Calu3 (cell line): ENCODE measurements around the gene GPX5. TPM values are rescaled to one million over a fixed set of nuclear protein-coding genes. Genes with fewer than 3 reads are reported as not detected.

Experiments used
- BruUV-seq: library from RNA; stranded (reverse); fragments of 400-500 nt; replicated peaks from 2 replicates; lab custom pipeline; 2021; lab: Mats Ljungman, UMichigan
- CTCF ChIA-PET: fragments of 300-600 bp; sonication (Branson Sonifier 250); formaldehyde crosslinking; loops from one replicate; lab custom pipeline; 2022; ENCODE audit warnings: antibody characterized with exemption; lab: Charles Lee
- DNase-seq: peaks from one replicate; pipeline ENCODE4 v3.0.0; 2022
- H3K27ac Mint-ChIP-seq: one replicate; pipeline ENCODE4 v1.8.0; 2022; ENCODE audit warnings: mixed read lengths; ENCODE audit not compliant: unreplicated experiment
- H3K27me3 Mint-ChIP-seq: one replicate; pipeline ENCODE4 v1.8.0; 2022; ENCODE audit warnings: mixed read lengths; ENCODE audit not compliant: unreplicated experiment
- H3K36me3 Mint-ChIP-seq: one replicate; pipeline ENCODE4 v1.8.0; 2022; ENCODE audit warnings: mild to moderate bottlenecking, moderate library complexity, mixed read lengths; ENCODE audit not compliant: insufficient read depth, unreplicated experiment
- H3K4me1 Mint-ChIP-seq: one replicate; pipeline ENCODE4 v1.8.0; 2022; ENCODE audit warnings: mild to moderate bottlenecking, low read depth, mixed read lengths; ENCODE audit not compliant: unreplicated experiment
- H3K4me3 Mint-ChIP-seq: one replicate; pipeline ENCODE4 v1.8.0; 2022; ENCODE audit warnings: mild to moderate bottlenecking, low read depth, moderate library complexity, mixed read lengths; ENCODE audit not compliant: unreplicated experiment
- H3K9me3 Mint-ChIP-seq: one replicate; pipeline ENCODE4 v1.8.0; 2022; ENCODE audit warnings: low read depth, mixed read lengths; ENCODE audit not compliant: unreplicated experiment
- intact Hi-C: fragments of 100-400 bp; cut with micrococcal nuclease; formaldehyde crosslinking; loops from one replicate; pipeline ENCODE4 v1.10.0; 2022; ENCODE audit not compliant: unreplicated experiment
- total RNA-seq: library from RNA; stranded (reverse); gene quantifications from 2 replicates; pipeline ENCODE4 v1.2.3, GENCODE V29; 2022
- TF ChIP-seq, protein P1 (sequence below): fragments of 200-600 bp; IDR thresholded peaks from one replicate; pipeline ENCODE4 v1.8.0; 2022; ENCODE audit warnings: antibody characterized with exemption; ENCODE audit not compliant: unreplicated experiment

GPX5 gene
- total RNA-seq, 1 experiment from 2014 or later, result not detected

DNA sequence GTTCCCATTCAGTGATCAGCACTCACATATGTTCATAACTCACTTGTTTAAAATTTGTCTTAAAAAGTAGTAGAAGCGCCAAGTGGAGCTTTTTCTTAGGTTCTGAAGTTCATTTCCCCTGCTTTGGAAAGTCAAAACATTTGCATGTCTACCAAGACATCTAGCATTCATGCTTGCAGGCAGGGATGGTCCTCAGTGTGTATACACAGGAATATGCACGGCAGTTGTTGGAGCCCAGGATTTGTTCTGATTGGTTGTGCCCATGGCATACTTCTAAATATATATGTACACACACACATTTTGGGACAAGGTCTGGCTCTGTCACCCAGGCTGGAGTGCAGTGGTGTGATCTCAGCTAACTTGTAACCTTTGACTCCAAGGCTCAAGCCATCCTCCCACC lies 7.7 kb upstream of the GPX5 start:
- no peak overlapping the region for H3K27ac Mint-ChIP-seq

DNA sequence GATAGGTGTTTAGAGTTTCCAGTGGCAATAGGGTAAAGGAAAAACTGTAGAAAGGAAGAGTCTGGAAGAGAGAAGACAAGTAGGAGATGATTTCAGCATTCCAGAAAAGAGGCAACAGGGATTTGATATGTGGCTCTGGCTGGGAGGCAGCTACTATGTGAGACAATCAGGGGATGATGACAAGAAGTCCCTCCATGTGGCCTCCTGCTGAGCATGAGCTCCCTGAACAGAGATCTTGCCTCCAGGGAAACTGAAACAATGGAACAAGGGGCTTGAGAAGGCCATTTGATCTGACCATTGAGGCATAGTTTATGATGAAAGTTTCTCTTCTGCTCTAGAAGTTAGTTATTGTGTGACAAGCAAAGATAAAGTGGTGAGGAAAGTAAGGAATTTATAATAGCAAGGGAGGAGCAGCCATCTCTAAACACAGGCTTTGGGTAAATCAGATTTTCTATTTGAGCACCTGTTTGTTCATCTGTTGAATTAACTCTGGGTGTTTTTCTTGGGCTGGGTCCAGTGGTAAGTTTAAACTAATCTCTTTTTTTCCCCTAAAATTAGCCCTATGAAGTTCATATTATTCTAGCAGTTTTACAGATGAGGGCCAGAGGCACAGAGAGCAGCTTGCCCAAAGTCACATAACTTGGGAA lies 3.0 kb upstream of the GPX5 start:
- no peaks in the 10 kb centered on the region for H3K9me3 Mint-ChIP-seq
- CTCF ChIA-PET, result no interaction called here
- H3K4me3 Mint-ChIP-seq, result no peak overlapping the region
- TF ChIP-seq, protein P1, sequence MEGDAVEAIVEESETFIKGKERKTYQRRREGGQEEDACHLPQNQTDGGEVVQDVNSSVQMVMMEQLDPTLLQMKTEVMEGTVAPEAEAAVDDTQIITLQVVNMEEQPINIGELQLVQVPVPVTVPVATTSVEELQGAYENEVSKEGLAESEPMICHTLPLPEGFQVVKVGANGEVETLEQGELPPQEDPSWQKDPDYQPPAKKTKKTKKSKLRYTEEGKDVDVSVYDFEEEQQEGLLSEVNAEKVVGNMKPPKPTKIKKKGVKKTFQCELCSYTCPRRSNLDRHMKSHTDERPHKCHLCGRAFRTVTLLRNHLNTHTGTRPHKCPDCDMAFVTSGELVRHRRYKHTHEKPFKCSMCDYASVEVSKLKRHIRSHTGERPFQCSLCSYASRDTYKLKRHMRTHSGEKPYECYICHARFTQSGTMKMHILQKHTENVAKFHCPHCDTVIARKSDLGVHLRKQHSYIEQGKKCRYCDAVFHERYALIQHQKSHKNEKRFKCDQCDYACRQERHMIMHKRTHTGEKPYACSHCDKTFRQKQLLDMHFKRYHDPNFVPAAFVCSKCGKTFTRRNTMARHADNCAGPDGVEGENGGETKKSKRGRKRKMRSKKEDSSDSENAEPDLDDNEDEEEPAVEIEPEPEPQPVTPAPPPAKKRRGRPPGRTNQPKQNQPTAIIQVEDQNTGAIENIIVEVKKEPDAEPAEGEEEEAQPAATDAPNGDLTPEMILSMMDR, result no peak
- no peak for DNase-seq
- H3K4me1 Mint-ChIP-seq, result no peaks in the 10 kb centered on the region
- no peak overlapping the region for H3K27ac Mint-ChIP-seq
- H3K36me3 Mint-ChIP-seq, result no peaks in the 10 kb centered on the region
- intact Hi-C loops, result no loop called here
- no TSS peak for BruUV-seq
- H3K27me3 Mint-ChIP-seq, result peaks cover 58% of the 10 kb centered on the region

More for the DNA sequence above, 7.7 kb upstream of the GPX5 start:
- no TSS peak for BruUV-seq
- no peak for DNase-seq
- no peak overlapping the region for H3K4me3 Mint-ChIP-seq
- intact Hi-C loops, result no loop called here
- TF ChIP-seq, protein P1, result no peak
- H3K27me3 Mint-ChIP-seq, result peaks cover 71% of the 10 kb centered on the region
- CTCF ChIA-PET, result no interaction called here
- H3K36me3 Mint-ChIP-seq, result no peaks in the 10 kb centered on the region
- no peaks in the 10 kb centered on the region for H3K9me3 Mint-ChIP-seq
- no peaks in the 10 kb centered on the region for H3K4me1 Mint-ChIP-seq

DNA sequence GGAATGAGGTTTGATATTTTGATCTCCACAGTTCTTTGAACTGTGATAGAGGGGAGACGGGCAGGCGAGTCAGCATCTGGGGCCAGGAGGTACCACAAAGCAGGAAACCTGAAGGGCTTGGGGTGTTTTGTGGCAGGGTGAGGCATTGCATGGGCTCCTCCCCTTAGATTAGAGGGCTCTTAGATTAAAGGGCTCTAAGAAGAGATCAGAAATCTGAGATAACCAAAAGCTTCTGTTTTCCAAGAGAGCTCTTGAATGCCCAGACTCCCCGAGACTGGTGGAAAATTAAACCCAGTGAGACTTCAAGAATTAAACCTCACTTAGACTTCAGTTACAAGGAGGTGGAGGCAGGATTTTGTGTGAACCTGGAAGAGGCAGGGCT lies 2.4 kb upstream of the GPX5 start:
- Mint-ChIP-seq H3K9me3 (no peaks in the 10 kb centered on the region), H3K4me3 (no peak overlapping the region), H3K36me3 (no peaks in the 10 kb centered on the region), H3K27ac (no peak overlapping the region), H3K27me3 (peaks cover 63% of the 10 kb centered on the region), H3K4me1 (no peaks in the 10 kb centered on the region)
- BruUV-seq, result no TSS peak
- CTCF ChIA-PET, result no interaction called here
- no peak for DNase-seq
- intact Hi-C loops, result no loop called here
- TF ChIP-seq, protein P1, result no peak

DNA sequence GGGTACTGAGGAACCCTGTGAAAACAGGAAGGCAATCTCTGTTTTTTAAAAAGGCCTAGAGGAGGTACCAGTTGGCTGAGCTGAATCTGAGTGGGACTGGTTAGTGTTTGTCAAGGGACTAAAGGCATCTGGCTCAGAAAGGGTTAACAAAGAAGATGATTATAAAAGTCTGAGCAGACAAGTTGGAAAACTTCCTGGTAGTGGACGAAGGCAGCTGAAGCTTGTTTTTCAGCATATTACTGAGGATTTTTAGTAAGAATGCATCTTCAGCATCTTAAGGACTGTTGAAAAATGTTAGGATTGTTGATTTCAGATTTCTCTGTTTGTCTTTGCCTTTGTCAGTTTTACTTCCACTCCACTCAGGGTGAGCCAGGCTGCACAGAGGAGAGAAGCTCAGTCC lies 5.1 kb downstream of the GPX5 start:
- Mint-ChIP-seq H3K9me3 (no peaks in the 10 kb centered on the region), H3K27me3 (peaks cover 47% of the 10 kb centered on the region), H3K36me3 (no peaks in the 10 kb centered on the region), H3K4me1 (no peaks in the 10 kb centered on the region), H3K27ac (no peak overlapping the region), H3K4me3 (no peak overlapping the region)
- intact Hi-C loops, result no loop called here
- DNase-seq, result no peak
- CTCF ChIA-PET, result interaction anchor here (0.7 kb wide), 3 partner anchors 36 to 1235 kb away, joined by 3 to 7 read pairs (median 4); no protein-coding TSS in a partner anchor
- TF ChIP-seq, protein P1, result no peak
- no TSS peak for BruUV-seq
